Stimulated activated CD4-positive, alpha-beta T cell treated with anti-CD3 and anti-CD28 coated beads, Interleukin-12 subunit alpha, Interleukin-12 subunit beta, amount 100 ng/mL, for 24 hours (primary cell): Measurements from ENCODE around the gene ROBO1.

Experiments used
- DNase-seq, 2 experiments: peaks; one replicate each; pipeline ENCODE4 v3.0.0-alpha.2; 2020; ENCODE audit warnings: low read depth in 2 of 2

ROBO1 gene

DNA sequence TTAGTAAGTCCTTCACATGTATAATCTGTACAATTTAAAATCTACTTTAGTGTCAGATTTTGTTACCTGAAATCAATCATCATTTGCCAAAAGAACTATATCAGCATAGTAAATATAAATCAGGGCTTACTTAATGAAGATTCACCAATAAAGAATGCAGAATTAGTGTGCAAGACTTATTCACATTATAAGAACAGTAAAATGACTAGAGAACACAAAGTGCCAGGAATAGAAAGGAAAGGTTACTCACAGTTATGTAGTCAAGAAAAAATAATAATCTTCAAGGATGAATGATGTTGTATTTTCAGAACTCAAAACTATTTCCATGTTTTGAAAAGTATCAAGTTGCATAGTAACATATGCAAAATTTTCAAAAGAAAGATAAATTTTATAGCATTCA, 891.9 kb downstream of the ROBO1 start:
- no peak for DNase-seq

DNA sequence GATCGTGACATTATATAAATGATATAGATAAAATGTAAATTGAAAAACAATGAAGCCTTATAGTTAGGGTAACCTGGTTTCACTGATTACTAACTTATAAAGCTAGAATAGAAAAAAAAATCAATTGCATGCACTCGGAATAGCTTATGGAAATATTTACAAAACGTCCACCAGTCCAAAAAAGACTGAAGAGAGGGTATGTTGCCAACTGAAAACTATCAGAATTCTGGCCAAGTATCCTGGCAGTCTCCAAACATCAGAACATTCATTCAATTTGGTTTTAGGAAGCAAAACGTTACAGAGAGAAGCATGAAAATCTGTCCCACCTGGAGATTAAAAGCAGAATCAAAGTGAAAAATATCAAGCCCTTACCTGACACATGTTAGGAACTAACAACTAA, 892.4 kb downstream of the ROBO1 start:
- DNase-seq, result no peak

DNA sequence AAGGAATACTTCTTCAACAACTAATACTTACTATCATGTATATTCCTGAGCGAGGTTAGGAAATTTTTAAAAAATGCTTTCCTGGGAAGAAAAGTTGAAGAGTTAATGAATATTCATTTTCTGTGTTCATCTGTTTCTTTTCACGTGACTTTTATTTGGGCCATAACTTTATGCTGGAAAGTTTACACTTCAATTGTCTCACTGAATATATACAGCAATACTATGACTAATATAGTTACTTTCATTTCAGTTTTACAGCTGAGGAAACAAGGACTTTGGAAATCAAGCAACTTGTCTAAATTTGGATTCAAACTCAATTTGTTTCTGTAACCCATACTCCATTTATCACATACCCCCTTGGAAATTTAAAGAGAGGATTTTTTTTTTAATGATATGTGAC, 894.2 kb downstream of the ROBO1 start:
- DNase-seq, result no peak

DNA sequence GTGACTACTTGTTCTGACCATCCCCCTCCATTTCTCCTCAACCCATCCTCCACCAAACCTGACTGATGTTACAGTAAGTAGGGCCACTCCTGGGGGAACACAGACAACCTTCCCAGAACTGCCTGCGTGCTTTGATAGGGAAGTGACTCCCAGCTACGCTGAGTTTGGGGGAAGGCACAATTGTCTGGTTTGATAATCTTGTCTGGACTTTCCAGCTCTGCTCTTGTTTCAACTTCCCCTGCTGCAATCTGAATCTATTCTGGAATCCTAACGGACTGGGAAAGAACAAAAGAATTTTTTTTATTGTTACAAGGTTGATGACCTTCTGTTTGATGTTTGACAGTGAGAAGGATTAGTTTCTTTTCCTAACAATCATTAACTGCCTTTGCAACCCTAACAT, 895.6 kb downstream of the ROBO1 start:
- DNase-seq, result no peak

DNA sequence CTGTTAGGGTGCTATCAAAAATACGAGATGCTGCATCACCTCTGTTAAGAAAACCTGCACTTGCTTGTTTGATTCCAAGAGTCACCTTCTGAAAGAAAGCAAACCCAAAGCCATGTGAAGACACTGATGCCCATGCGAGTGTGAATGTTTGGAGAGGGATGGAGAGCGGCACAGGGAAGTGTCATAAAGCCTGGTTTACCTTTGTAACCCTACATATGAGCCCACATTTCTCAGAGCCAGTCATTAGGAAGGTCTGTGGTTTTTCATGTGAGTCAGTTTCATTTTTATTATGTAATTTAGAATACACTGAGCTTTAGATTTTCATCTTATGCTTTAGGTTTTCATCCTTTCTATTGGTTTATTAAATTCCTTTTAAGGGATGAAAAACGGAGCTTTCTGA, 896.8 kb downstream of the ROBO1 start:
- DNase-seq, result no peak

DNA sequence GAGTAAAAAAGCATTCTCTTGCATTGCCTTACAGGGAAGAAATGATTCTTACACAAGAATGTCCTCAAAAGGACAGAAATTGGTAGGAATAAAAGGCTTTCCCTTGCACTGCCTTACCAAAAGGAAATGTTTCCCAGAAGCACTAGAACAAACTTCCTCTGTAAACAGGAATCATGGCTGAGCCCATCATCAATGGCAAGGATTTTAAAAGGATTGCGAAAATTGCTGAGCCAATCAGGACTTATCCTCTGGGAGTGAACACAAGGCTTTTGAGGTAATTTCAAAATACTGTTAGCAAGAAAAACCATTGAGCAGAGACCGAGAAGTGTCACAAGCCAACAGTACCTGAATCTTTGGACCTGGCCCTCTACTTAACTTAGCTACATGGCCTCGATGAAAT, 897.3 kb downstream of the ROBO1 start:
- DNase-seq, result no peak

DNA sequence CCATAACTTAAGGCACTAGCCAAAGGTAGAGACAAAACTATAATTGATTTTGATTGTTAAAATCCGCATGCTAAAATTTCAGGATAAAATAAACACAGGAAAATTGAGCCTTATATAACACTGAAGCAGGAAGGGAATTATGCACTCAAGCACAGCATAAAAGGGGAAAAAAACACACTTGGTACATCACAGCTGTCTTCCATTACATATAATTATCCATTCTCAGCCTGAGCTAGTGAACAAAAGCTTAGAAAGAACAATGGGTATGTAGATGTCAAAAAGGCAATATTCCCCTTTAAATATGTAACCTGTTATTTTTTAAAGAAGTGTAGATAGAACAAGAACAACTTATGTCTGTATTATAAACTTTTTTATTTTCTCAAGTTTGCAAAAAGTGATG, 899.2 kb downstream of the ROBO1 start:
- DNase-seq, result no peak

DNA sequence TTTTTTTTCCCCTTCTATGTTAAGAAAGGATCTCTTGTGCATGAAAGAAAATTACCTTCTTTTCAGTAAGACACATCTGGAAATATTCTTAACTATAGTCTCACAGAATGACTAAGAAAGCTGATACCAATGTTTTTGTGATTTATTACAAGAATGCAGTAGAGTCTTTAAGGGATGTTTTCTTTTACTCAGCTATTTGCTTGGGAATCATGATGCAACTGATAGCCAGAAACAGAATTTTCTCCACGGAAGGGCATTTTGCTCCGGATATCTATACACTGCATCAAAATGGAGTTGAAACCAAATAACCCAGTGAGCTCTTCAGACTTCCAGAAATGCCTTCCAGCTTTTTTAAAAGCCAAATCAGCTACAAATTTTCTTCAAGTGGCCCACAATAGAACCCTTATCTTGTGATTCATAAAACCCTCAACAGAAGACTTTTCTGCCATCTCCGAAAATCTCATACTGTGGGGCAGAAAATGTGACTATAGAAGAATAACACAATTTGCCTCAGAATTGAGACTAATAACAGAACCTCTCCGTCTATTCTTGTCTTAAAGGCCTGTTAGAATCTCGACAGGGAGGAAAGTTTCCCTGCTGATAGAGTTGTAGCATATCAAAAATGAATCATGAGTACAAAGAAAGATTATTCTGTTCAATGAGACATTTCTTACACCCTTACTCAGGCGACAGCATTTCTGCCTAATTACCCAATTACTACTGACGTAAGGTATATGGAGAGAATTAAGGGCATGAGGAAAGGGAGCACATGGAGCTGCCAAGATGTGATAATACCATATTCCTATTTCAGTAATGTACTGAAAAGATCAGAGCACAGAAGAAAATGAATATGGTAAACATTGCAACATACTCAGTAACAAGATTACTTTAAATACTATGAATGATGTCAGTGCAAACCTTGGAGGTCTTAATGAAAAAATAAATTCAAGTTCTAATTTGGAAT, 900.1 kb downstream of the ROBO1 start:
- DNase-seq, result no peak

DNA sequence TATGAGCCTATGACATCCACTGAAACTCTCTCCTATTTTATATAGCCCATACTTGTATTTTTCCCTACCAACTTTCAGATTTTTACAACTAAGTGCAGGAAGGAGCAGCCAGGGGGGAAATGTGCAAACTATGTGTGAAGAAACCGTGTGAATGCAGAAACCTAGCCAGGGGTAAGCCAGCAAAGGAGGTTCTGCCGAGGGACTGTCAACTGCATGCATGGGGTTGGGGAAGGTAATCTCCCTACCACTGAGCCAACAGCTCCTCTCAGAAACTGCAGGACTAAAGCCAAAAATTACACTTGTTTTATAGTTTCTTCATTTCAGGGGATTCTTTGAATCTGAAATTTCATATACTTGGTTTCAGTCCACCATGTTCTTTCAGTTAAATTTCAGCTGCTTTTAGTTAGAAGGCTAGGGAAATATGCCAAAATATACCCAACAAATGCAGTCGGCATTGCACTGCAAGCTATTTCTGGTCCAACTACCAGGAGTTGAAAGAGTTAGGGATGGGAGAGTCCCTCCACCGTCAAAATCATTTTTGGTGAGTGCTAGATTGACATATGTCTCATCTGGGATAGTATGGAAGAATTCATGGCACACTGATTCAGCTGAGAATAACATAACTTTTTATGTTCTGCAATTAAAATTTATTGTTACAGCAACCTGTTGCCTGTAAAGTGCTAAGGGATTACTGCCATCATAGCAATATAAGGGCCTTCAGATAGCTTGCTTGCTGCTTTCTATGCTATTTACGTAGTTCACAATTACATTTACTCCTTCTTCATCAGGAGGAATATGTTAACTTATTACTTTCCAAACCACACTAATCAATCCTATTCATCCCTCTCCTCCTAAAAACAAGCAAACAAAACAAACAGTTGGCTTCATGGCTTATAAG, 904.2 kb downstream of the ROBO1 start:
- DNase-seq, result no peak

DNA sequence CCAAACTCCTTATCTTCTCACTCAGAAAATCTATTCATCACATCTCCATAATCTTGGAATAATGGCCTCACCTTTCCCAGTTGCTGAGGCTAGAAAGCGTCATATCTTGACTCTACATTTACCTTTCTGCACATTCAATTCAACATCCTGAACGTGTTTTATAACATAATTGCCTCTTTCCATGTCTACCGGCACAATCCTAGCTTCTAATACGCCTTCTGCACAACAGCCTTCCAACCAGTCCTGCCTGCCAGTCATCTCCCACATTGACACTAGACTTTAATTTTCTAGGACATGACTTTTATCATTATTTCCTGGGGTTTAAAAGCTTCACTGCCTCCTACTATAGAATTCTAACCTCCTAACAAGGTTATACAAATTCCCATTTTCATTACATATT, 906.6 kb downstream of the ROBO1 start:
- no peak for DNase-seq

DNA sequence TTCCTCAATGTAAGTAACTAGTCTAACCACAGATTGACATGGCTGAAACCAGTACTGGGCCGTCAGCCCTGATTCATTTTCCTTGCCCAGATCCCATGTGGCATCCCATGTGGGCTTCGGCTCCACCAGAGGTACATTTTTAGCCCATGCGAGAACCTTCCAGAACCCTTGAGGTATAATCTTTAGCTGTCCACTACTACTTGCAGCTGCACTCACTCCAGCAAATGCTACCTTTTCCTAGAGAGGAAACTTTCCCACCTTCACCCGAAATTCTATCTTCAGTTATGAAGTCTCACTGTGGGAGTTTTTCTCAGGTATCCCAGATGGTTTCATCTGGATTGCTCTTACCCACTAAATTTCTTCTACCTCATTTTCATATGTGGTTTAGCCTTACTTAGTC, 907.2 kb downstream of the ROBO1 start:
- no peak for DNase-seq

DNA sequence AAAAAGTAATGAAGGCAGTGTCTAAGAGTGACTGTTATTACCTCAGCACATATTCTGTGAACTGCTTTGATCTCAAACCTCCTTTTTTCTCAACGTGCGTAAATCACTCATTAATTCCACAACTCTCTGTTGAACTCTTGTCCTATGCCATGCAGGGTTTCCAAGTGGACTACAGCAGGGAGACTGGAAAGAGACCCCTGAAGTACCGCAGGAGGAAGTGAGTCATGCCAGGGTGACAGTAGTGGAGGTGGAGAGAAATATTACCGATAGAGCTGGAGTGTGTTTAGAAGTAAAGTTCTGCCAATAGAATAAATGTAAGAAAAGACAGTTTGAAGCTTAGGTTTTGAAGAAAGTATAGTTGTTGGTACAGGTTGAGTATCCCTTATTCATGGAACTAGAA, 908.9 kb downstream of the ROBO1 start:
- no peak for DNase-seq

DNA sequence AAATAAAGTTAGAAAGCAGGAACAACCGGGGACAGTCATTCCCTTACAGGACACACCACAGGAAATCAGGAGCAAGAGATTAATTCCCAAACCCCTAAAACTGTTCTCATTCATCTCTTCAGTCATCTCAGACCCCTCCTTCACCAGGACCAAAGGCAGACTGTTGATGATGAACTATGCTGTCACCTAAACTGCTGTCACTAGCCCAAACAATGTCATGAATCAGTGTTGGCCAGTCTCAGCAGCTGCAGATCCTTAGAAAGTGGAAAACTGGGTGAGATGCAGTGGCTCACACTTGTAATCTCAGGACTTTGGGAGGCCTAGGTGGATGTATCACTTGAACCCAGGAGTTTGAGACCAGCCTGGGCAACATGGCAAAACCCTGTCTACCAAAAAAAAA, 909.6 kb downstream of the ROBO1 start:
- DNase-seq, result no peak

DNA sequence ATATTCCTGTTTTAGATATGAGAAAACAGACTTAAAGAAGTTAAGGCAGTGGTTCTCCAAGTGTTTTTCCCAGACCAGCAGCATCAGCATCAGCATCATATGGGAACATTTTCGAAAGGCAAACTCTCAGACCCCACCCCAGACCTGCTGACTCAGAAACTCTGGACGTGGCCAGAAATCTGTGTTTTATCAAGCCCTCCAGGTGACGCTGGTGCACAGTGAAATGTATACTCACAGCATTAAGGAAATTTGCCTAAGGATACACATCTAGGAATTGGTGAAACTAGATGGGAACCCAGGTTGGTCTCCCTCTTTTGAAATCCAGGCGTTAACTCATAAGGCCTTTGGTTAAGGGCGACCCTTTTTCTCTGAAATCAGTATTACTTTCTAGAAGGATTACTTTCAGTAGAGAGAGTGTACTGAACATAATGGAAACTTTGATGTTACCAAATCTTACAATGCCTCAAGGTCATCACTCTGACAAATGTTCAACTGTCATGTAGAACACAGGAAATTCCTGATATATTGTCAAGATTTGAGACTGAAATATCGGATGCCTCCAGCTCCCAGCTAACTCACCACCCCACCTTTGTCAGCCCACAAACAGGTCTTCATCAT, 910.2 kb downstream of the ROBO1 start:
- no peak for DNase-seq

DNA sequence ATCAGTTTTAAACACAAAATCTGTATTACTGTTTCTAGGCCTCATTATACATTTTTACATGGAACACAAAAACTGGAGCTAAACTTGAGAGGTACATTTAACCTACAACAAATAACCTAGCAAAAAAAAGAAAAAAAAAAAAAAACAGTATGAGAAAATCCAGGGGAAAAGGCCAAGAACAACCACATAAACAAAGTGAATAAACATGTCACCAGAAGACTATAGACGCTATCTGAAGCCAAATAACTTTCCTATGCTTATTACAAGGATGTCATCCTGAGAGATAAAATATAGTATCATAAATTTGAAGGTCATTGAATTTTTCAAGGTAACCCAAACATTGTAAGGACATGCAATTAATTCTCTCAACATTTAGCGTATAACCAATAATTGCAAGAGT, 911.6 kb downstream of the ROBO1 start:
- DNase-seq, result no peak

DNA sequence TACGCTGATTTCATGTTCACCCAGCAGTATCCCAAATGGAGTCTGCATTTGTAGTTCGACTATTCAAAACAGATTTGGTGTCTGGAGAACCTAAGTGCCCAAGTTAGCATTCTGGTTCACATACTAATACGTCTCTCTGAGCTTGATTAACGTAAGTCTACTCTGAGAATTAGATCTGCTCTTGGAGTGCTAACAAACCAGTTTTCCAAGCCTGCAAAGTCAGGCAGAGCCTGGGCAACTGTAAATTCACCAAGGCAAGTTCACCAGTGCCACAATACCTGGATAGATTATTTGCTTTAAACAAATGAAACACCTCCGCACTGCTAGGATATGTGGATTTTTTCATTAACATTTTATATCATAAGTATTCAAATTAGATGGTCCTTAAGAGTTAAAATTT, 912.6 kb downstream of the ROBO1 start:
- DNase-seq, result no peak

DNA sequence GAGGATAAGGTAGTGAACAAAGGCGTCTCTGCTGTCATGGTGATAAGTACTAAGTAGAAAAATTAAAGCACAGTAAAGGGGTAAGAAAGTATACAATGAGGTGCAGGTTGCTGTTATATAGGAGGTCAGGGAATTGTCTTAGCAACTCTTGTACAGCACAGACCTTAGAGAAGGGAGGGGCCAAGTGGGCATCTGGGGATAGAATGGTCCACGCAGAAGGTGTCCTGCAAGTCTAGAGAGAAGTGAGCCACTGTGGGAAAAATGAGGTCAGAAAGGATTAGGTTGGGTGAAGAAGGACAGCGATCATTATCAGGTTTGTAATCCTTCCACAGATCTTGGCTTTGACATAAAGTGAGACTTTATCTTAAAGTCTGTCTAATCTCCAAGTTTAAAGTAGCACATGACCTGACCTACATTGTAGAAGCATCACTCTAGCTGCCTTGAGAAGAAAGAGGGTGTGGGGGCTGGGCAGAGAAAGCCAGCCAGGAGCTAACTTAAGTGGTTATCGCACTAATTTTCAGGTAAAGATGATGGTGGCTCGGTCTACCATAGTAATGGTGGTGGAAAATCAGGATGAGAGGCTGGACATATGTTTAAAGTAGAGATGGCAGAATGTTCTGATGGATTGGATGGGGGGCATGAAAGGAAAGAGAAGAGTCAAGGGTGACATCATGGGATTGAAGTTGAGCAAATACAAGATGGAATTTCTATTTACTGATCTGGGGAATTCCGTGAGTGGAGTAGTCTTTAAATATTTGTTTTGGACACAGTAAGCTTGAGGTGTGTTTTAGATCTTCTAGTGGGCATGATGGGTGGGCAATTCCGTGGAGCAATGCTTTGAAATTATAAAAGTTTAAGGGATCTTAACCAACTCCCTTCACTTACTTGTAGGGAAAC, 919.2 kb downstream of the ROBO1 start:
- DNase-seq, result no peak

DNA sequence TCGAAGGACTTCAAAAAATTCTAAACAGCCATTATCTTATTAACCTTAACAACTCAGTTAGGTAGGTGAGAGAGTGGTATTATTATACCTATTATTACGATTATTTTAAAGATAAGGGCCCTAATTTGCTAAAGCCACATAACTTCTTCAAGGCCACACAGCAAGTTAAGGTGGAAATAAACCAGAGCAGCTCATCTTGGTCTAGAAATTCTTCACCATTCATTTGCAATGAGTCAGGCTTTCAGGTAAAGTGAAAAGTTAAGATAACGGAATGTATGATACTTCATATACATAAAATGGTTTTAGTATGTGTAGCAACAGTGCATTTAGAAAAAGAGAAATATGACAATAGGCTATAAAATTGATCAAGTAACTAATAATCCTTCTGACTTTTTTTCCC, 920.2 kb downstream of the ROBO1 start:
- no peak for DNase-seq

DNA sequence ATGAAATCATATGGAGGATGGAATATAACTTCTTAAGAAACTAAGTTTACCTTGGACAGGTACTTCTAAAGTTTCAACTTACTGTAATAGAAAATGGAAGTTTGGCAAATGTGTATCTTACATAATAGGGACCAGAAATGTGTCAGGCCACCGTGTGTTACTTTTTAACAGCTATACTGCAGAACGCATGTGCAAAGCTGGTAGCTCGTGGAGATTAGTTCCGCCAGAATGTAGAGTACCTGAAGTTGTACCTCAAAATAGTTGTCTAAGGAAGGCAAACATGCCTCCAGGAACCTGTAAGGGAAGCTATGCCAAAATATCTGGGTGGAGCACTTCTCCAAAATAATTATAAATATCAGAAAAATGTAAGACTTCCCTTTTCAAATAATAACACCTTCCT, 920.6 kb downstream of the ROBO1 start:
- no peak for DNase-seq

DNA sequence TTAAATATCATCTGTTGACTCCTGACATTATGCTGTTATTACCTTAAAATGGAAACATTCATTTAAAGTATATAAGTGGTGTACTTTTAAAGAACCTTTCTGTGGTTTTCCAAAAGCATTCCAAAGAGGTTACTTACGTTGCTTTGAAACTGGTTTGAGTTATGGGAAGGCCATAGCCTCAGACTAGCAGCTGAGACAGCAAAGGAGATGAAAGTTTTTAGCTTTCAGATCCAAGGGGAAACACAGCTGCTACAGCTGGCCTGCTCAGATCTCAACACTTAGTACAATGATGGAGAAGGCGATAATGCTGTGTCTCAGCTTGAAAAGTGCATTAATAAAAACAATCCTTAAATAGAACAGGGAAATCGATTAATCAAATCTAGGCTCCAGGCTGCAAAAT, 921.1 kb downstream of the ROBO1 start:
- DNase-seq, result no peak

DNA sequence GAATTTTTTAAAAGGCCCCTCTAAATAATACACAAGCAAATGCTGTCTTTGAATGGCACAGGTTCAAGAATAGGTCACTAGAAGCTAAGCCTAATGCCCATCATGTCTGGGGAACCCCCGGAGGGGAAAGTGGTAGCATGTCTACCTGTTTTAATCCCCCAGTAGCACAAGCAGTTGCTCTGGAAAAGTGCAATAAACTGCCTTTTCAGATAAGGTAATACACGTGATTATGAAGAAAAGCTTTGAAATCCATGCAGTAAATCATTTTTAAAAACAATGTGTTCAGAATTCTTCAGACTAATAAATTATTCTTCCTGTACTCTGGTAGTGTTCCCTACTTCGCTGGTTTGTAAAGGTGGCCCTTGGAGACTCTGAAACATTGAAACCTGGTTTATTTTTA, 922.2 kb downstream of the ROBO1 start:
- no peak for DNase-seq
